GM19025 (cell line): ENCODE measurements around the gene ZSCAN32.

Experiments used
- ATAC-seq: cut with Tn5 transposase; IDR thresholded peaks from one replicate; pipeline ENCODE4 v1.9.1; 2021; ENCODE audit warnings: mild to moderate bottlenecking, low read depth, moderate library complexity; ENCODE audit not compliant: unreplicated experiment

ZSCAN32 gene

GRCh38 chr16:3362931-3363330, 37.9 kb downstream of the ZSCAN32 start:
- no peak for ATAC-seq

- no peak for ATAC-seq
Observed at GRCh38 chr16:3358871-3359270, 41.9 kb downstream of the ZSCAN32 start.

GRCh38 chr16:3356118-3356517, 44.7 kb downstream of the ZSCAN32 start:
- ATAC-seq, result no peak

GRCh38 chr16:3355589-3355988, 45.2 kb downstream of the ZSCAN32 start, which contains the start of gene OR2C1:
Gene OR2C1 (plus strand): TSS chr16:3355889. CDS start chr16:3355941, 52 bp downstream.
- no peak for ATAC-seq

GRCh38 chr16:3349175-3349574, 51.6 kb downstream of the ZSCAN32 start:
- ATAC-seq, result no peak

- ATAC-seq, result no peak
Observed at GRCh38 chr16:3348547-3349167, 52.1 kb downstream of the ZSCAN32 start.

GRCh38 chr16:3347586-3347985, 53.2 kb downstream of the ZSCAN32 start:
- no peak for ATAC-seq

GRCh38 chr16:3346041-3346440, 54.8 kb downstream of the ZSCAN32 start:
- no peak for ATAC-seq
